Measurements from ENCODE around the gene RALGPS1. TPM values are rescaled to one million over a fixed set of nuclear protein-coding genes. Genes with fewer than 3 reads are reported as not detected.

RALGPS1 gene
- total and polyA plus RNA-seq, 2 donors (not counting 1 experiment from before 2014, with no cell fraction given) = 19.7 to 39.9 TPM

DNA sequence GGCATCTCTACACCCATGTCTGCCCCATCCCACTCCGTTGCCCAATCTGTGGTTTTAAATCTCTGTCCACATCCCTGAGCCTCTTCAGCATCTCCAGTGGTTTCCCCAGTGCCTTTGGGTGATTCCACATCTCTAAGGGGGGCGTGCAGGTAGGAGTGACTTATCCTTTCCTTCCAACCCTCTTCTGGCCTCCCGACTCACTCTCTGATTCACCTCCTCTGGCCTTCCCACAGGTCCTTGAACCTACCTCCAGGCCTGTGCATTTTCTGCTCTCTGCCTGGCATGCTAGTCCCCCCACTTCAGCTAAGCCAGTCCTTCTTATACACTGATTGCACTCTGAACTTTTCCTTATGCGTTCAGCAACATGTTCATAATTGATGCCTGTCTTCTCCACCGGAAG lies 99.0 kb downstream of the RALGPS1 start:
- H3K79me2 ChIP-seq (ENCODE audit: control insufficient read depth, insufficient read depth, low read length) = no peaks in the 10 kb centered on the region
- H3K27ac ChIP-seq (ENCODE audit: low read length in 2 of 2) = no peak overlapping the region
- H3K27ac Mint-ChIP-seq = no peak overlapping the region
- POLR2A ChIA-PET = no interaction called here
- H3K9ac ChIP-seq (ENCODE audit: low read length) = no peak overlapping the region
- no peak overlapping the region for H3K4me3 Mint-ChIP-seq
- no peaks in the 10 kb centered on the region for H3K9me3 ChIP-seq (ENCODE audit: control extremely low read depth in 1 of 3, control insufficient read depth in 2 of 3, insufficient read depth in 1 of 3, low read length in 2 of 3)
- ATAC-seq (ENCODE audit: low read depth) (no peak), DNase-seq (no peak)
- H3K27me3 ChIP-seq (replicated peaks in 1 of 4; ENCODE audit: control extremely low read depth in 1 of 4, control insufficient read depth in 3 of 4, insufficient read depth in 4 of 4, low read length in 3 of 4) = no peaks in the 10 kb centered on the region
- H4K20me1 ChIP-seq (ENCODE audit: control insufficient read depth, insufficient read depth, low read length, poor library complexity, severe bottlenecking) = no peaks in the 10 kb centered on the region
- WGBS (ENCODE audit: insufficient coverage) = 97% methylated on average over 5 of the region's 5 CpGs
- H3K27me3 Mint-ChIP-seq = no peaks in the 10 kb centered on the region
- no peaks in the 10 kb centered on the region for H3K9me3 Mint-ChIP-seq (ENCODE audit: insufficient read depth)
- H3K4me1 Mint-ChIP-seq = peaks cover 2% of the 10 kb centered on the region
- CTCF ChIA-PET = no interaction called here
- no peaks in the 10 kb centered on the region for H3K4me1 ChIP-seq (ENCODE audit: control insufficient read depth in 2 of 2, insufficient read depth in 2 of 2, low read length in 2 of 2)
- intact Hi-C loops (cut with micrococcal nuclease) = no loop called here
- H3K4me3 ChIP-seq (ENCODE audit: control extremely low read depth in 1 of 5, extremely low read depth in 1 of 5, insufficient read depth in 1 of 5, low read depth in 2 of 5, low read length in 4 of 5) = no peak overlapping the region
- H3K36me3 ChIP-seq (replicated peaks in 1 of 2; ENCODE audit: control extremely low read depth in 1 of 2, control insufficient read depth in 1 of 2, extremely low read depth in 1 of 2, insufficient read depth in 2 of 2, low read length in 1 of 2) = no peaks in the 10 kb centered on the region
- no peak overlapping the region for H3K4me2 ChIP-seq (replicated peaks; ENCODE audit: low read depth, low read length, poor library complexity, severe bottlenecking)
- no peak overlapping the region for H2AFZ ChIP-seq (ENCODE audit: insufficient read depth, low read depth, low read length, poor library complexity, severe bottlenecking)
- TF ChIP-seq EZH2 (IDR thresholded peaks at IDR 0.05; ENCODE audit: borderline replicate concordance, insufficient read depth, low read depth, low read length, poor library complexity, severe bottlenecking) = no peak
- no peak for TF ChIP-seq CTCF (IDR thresholded peaks at IDR 0.05)

GRCh38 chr9:127014216-127014909 lies 99.8 kb downstream of the RALGPS1 start:
- Mint-ChIP-seq H3K4me3 (no peak overlapping the region), H3K4me1 (no peaks in the 10 kb centered on the region)

More at GRCh38 chr9:127014216-127014909, 99.8 kb downstream of the RALGPS1 start:
- no peak overlapping the region for H3K27ac Mint-ChIP-seq
- ChIA-PET POLR2A (no interaction called here), CTCF (no interaction called here)
- Histone ChIP-seq H3K9me3 (ENCODE audit: control extremely low read depth in 1 of 3, control insufficient read depth in 2 of 3, insufficient read depth in 1 of 3, low read length in 2 of 3) (no peaks in the 10 kb centered on the region), H3K79me2 (ENCODE audit: control insufficient read depth, insufficient read depth, low read length) (no peaks in the 10 kb centered on the region), H3K9ac (ENCODE audit: low read length) (no peak overlapping the region), H3K27ac (ENCODE audit: low read length in 2 of 2) (no peak overlapping the region), H3K4me3 (ENCODE audit: control extremely low read depth in 1 of 5, extremely low read depth in 1 of 5, insufficient read depth in 1 of 5, low read depth in 2 of 5, low read length in 4 of 5) (no peak overlapping the region), H3K27me3 (replicated peaks in 1 of 4; ENCODE audit: control extremely low read depth in 1 of 4, control insufficient read depth in 3 of 4, insufficient read depth in 4 of 4, low read length in 3 of 4) (no peaks in the 10 kb centered on the region), H4K20me1 (ENCODE audit: control insufficient read depth, insufficient read depth, low read length, poor library complexity, severe bottlenecking) (no peaks in the 10 kb centered on the region), H3K4me2 (replicated peaks; ENCODE audit: low read depth, low read length, poor library complexity, severe bottlenecking) (no peak overlapping the region), H3K4me1 (ENCODE audit: control insufficient read depth in 2 of 2, insufficient read depth in 2 of 2, low read length in 2 of 2) (no peaks in the 10 kb centered on the region), H2AFZ (ENCODE audit: insufficient read depth, low read depth, low read length, poor library complexity, severe bottlenecking) (no peak overlapping the region), H3K36me3 (replicated peaks in 1 of 2; ENCODE audit: control extremely low read depth in 1 of 2, control insufficient read depth in 1 of 2, extremely low read depth in 1 of 2, insufficient read depth in 2 of 2, low read length in 1 of 2) (no peaks in the 10 kb centered on the region)
- no peak for TF ChIP-seq EZH2 (IDR thresholded peaks at IDR 0.05; ENCODE audit: borderline replicate concordance, insufficient read depth, low read depth, low read length, poor library complexity, severe bottlenecking)
- no peak for TF ChIP-seq CTCF (IDR thresholded peaks at IDR 0.05)
- no CpG with 5 or more reads among the region's 4 CpGs for WGBS (ENCODE audit: insufficient coverage)
- no peaks in the 10 kb centered on the region for H3K27me3 Mint-ChIP-seq
- no peaks in the 10 kb centered on the region for H3K9me3 Mint-ChIP-seq (ENCODE audit: insufficient read depth)
- ATAC-seq (ENCODE audit: low read depth) (no peak), DNase-seq (no peak)
- intact Hi-C loops (cut with micrococcal nuclease) = no loop called here

Measured in B cell (primary cell).